ENCODE measurements around the gene EGR4. TPM values are rescaled to one million over a fixed set of nuclear protein-coding genes. Genes with fewer than 3 reads are reported as not detected.
A peak's percentile ranks its signal among the peaks of the same experiment; 100 is the strongest.

Gene EGR4
- total RNA-seq, 1 donor: not detected

- no peak overlapping the region for H3K4me3 ChIP-seq (ENCODE audit: insufficient read depth, low read length)
- peak; percentile 96 for DNase-seq (ENCODE audit: insufficient read length, low spot score, missing footprints)
- H3K27me3 ChIP-seq (ENCODE audit: insufficient read depth, low read length): peaks cover 62% of the 10 kb centered on the region
- no peaks in the 10 kb centered on the region for H4K20me1 ChIP-seq (ENCODE audit: insufficient read depth, low read length)
- TF ChIP-seq CTCF (IDR thresholded peaks at IDR 0.05; ENCODE audit: extremely low read depth, low read depth, low read length): no peak
- no peaks in the 10 kb centered on the region for H3K79me2 ChIP-seq (ENCODE audit: insufficient read depth, low read length)
- H2AFZ ChIP-seq (ENCODE audit: low read length): no peak overlapping the region
- no peak overlapping the region for H3K27ac ChIP-seq (ENCODE audit: low read depth, low read length)
- H3K9me3 ChIP-seq (ENCODE audit: low read depth, low read length): no peaks in the 10 kb centered on the region
- H3K4me2 ChIP-seq (ENCODE audit: insufficient read depth, low read length): peak overlapping the region; percentile 52
- H3K4me1 ChIP-seq (ENCODE audit: insufficient read depth, low read length): no peaks in the 10 kb centered on the region
- no peaks in the 10 kb centered on the region for H3K36me3 ChIP-seq (ENCODE audit: insufficient read depth, low read length)
Observed at GRCh38 chr2:73291093-73291460, 2.3 kb downstream of the EGR4 start.

DNA sequence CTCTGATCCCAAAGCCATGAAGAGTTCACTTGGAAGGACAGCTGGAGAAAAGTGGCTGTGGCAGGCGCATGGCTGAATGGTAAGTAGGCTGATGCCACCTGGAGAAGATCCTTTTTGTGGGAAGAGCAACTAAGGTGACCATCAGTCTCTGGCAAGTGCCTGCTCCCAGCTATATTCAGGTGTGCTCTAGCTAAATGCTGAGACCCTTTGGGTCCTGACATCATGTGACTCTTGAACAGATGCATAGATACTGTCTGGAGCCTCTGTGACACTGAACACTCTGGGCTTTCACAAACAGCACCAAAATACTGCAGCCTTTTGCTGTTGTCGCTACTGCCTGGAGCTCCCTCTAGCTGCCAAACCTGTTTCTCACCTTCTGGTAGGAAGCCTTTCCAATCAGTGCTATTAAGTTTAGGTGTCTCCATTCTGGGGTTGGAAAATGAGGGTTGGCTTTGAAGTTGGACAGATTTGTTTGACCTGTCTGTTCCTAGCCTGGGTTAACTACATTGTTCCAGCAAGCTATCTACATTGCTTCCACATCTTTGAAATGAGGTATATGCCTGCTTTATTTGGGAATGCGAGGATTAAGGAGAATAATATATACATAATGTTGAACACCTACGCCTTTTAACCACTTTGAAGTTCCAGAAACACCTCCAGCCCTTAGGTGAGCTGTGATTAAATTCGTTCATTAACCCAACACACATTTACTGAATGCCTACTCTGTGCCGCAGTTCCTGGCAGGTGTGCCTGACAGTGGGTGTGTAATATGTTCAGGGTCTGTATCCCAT lies 3.1 kb downstream of the EGR4 start:
- Histone ChIP-seq H3K79me2 (ENCODE audit: insufficient read depth, low read length) (no peaks in the 10 kb centered on the region), H3K27ac (ENCODE audit: low read depth, low read length) (no peak overlapping the region), H4K20me1 (ENCODE audit: insufficient read depth, low read length) (no peaks in the 10 kb centered on the region), H3K27me3 (ENCODE audit: insufficient read depth, low read length) (peaks cover 64% of the 10 kb centered on the region), H2AFZ (ENCODE audit: low read length) (no peak overlapping the region), H3K4me2 (ENCODE audit: insufficient read depth, low read length) (no peak overlapping the region), H3K36me3 (ENCODE audit: insufficient read depth, low read length) (no peaks in the 10 kb centered on the region), H3K4me1 (ENCODE audit: insufficient read depth, low read length) (no peaks in the 10 kb centered on the region), H3K9me3 (ENCODE audit: low read depth, low read length) (no peaks in the 10 kb centered on the region), H3K4me3 (ENCODE audit: insufficient read depth, low read length) (no peak overlapping the region)
- peak; percentile 77 for DNase-seq (ENCODE audit: insufficient read length, low spot score, missing footprints)
- peak; percentile 67 for TF ChIP-seq CTCF (IDR thresholded peaks at IDR 0.05; ENCODE audit: extremely low read depth, low read depth, low read length)

- Histone ChIP-seq H3K4me3 (ENCODE audit: insufficient read depth, low read length) (no peak overlapping the region), H3K4me1 (ENCODE audit: insufficient read depth, low read length) (no peaks in the 10 kb centered on the region), H4K20me1 (ENCODE audit: insufficient read depth, low read length) (no peaks in the 10 kb centered on the region), H3K79me2 (ENCODE audit: insufficient read depth, low read length) (no peaks in the 10 kb centered on the region), H3K4me2 (ENCODE audit: insufficient read depth, low read length) (no peak overlapping the region), H2AFZ (ENCODE audit: low read length) (no peak overlapping the region), H3K27me3 (ENCODE audit: insufficient read depth, low read length) (peaks cover 63% of the 10 kb centered on the region), H3K9me3 (ENCODE audit: low read depth, low read length) (no peaks in the 10 kb centered on the region), H3K36me3 (ENCODE audit: insufficient read depth, low read length) (no peaks in the 10 kb centered on the region), H3K27ac (ENCODE audit: low read depth, low read length) (no peak overlapping the region)
- DNase-seq (ENCODE audit: insufficient read length, low spot score, missing footprints): peak; percentile 37
- no peak for TF ChIP-seq CTCF (IDR thresholded peaks at IDR 0.05; ENCODE audit: extremely low read depth, low read depth, low read length)
Observed at GRCh38 chr2:73289304-73289703, 4.0 kb downstream of the EGR4 start.

- H3K4me2 ChIP-seq (ENCODE audit: insufficient read depth, low read length): no peak overlapping the region
Observed at GRCh38 chr2:73286134-73286655, 7.2 kb downstream of the EGR4 start.

More at GRCh38 chr2:73286134-73286655, 7.2 kb downstream of the EGR4 start:
- Histone ChIP-seq H3K27ac (ENCODE audit: low read depth, low read length) (no peak overlapping the region), H3K27me3 (ENCODE audit: insufficient read depth, low read length) (peaks cover 39% of the 10 kb centered on the region), H4K20me1 (ENCODE audit: insufficient read depth, low read length) (no peaks in the 10 kb centered on the region), H3K36me3 (ENCODE audit: insufficient read depth, low read length) (no peaks in the 10 kb centered on the region), H3K4me1 (ENCODE audit: insufficient read depth, low read length) (peaks cover 3% of the 10 kb centered on the region), H3K4me3 (ENCODE audit: insufficient read depth, low read length) (no peak overlapping the region), H3K9me3 (ENCODE audit: low read depth, low read length) (no peaks in the 10 kb centered on the region), H3K79me2 (ENCODE audit: insufficient read depth, low read length) (no peaks in the 10 kb centered on the region), H2AFZ (ENCODE audit: low read length) (no peak overlapping the region)
- DNase-seq (ENCODE audit: insufficient read length, low spot score, missing footprints): peak; percentile 30
- TF ChIP-seq CTCF (IDR thresholded peaks at IDR 0.05; ENCODE audit: extremely low read depth, low read depth, low read length): no peak
